HCT116 (cell line): ENCODE data around the gene DPH2. TPM values are rescaled to one million over a fixed set of nuclear protein-coding genes. Genes with fewer than 3 reads are reported as not detected.

Experiments used
- ATAC-seq: fragments of 200-7000 bp; cut with Tn5 transposase; 2 replicates; pipeline ENCODE4 v1.9.1; 2020; ENCODE audit warnings: mild to moderate bottlenecking, moderate library complexity
- BruUV-seq: library from RNA; stranded (reverse); fragments of 400-500 nt; replicated peaks from 2 replicates; lab custom pipeline; 2021; lab: Mats Ljungman, UMichigan
- CTCF ChIA-PET: fragments of 300-600 bp; sonication (Branson Sonifier 250); formaldehyde crosslinking; loops from one replicate; lab custom pipeline; 2021; ENCODE audit warnings: antibody characterized with exemption; lab: Charles Lee
- POLR2A ChIA-PET: fragments of 300-600, 350-600 bp; sonication (Branson Sonifier 250); formaldehyde crosslinking; loops from one replicate; lab custom pipeline; 2021; ENCODE audit warnings: antibody characterized with exemption; lab: Charles Lee
- RAD21 ChIA-PET, 2 experiments: fragments of 300-600 bp; sonication (Branson Sonifier 250); formaldehyde crosslinking; loops; one replicate each; lab custom pipeline; 2023; ENCODE audit warnings: low total read pairs in 2 of 2; ENCODE audit not compliant: uncharacterized antibody in 2 of 2, unreplicated experiment in 2 of 2, low non-redundant PET in 1 of 2; lab: Charles Lee
- DNase-seq: peaks from one replicate; pipeline ENCODE4 v3.0.0-alpha.2; 2010; ENCODE audit warnings: low read depth, low spot score
- H2AFZ ChIP-seq: fragments of 200-600 bp; shearing (Covaris generic), sonication (generic); 2 replicates; pipeline ENCODE4 v1.6.1; 2017; ENCODE audit warnings: low read depth, mixed run types, mixed read lengths, antibody characterized with exemption, low read length; ENCODE audit not compliant: poor library complexity, severe bottlenecking
- H3K27ac ChIP-seq: 2 replicates; pipeline ENCODE4 v1.5.1; 2012; ENCODE audit warnings: low read depth, low read length
- H3K27me3 ChIP-seq: fragments of 200-600 bp; sonication (generic); 2 replicates; pipeline ENCODE4 v1.6.1; 2016; ENCODE audit warnings: mixed run types, low read length, mixed read lengths; ENCODE audit not compliant: insufficient read depth
- H3K36me3 ChIP-seq, 2 experiments: fragments of 200-500 bp in 1 of 2; fragments of 200-600 bp in 1 of 2; sonication (Bioruptor generic) in 1 of 2; sonication (generic) in 1 of 2; 2 replicates each; pipeline versions ENCODE4 v1.5.1 to v1.6.1; 2014 to 2016; ENCODE audit warnings: low read length in 2 of 2, inconsistent platforms in 1 of 2, mixed read lengths in 1 of 2, mixed run types in 1 of 2; ENCODE audit not compliant: insufficient read depth in 2 of 2, control insufficient read depth in 1 of 2
- H3K4me1 ChIP-seq, 2 experiments: fragments of 200-600 bp in 1 of 2; sonication (generic) in 1 of 2; 2 replicates each; pipeline versions ENCODE4 v1.5.1 to v1.6.1; 2012 to 2017; ENCODE audit warnings: low read length in 2 of 2, inconsistent platforms in 1 of 2, mild to moderate bottlenecking in 1 of 2, mixed read lengths in 1 of 2, mixed run types in 1 of 2, moderate library complexity in 1 of 2; ENCODE audit not compliant: insufficient read depth in 2 of 2, control insufficient read depth in 1 of 2
- H3K4me2 ChIP-seq: fragments of 200-600 bp; sonication (generic); 2 replicates; pipeline ENCODE4 v1.6.1; 2017; ENCODE audit warnings: mixed run types, low read length, mixed read lengths
- H3K4me3 ChIP-seq, 2 experiments: fragments of 200-600 bp in 1 of 2; sonication (generic) in 1 of 2; replicated peaks in 1 of 2; 2 replicates each; pipeline ENCODE4 v1.5.1; 2011 to 2016; ENCODE audit warnings: low read length in 2 of 2, control low read depth in 1 of 2, low read depth in 1 of 2, mild to moderate bottlenecking in 1 of 2, mixed read lengths in 1 of 2, mixed run types in 1 of 2
- H3K79me2 ChIP-seq: fragments of 200-600 bp; sonication (generic); 2 replicates; pipeline ENCODE4 v1.6.1; 2017; ENCODE audit warnings: mild to moderate bottlenecking, mixed run types, low read length, moderate library complexity, mixed read lengths; ENCODE audit not compliant: insufficient read depth
- H3K9ac ChIP-seq: fragments of 200-600 bp; sonication (generic); 2 replicates; pipeline ENCODE4 v1.6.1; 2016; ENCODE audit warnings: low read length, mixed read lengths
- H3K9me2 ChIP-seq: fragments of 200-600 bp; sonication (generic), shearing (Covaris generic); 2 replicates; pipeline ENCODE4 v1.6.1; 2017; ENCODE audit warnings: mixed run types, mild to moderate bottlenecking, moderate library complexity; ENCODE audit not compliant: insufficient read depth
- H3K9me3 ChIP-seq, 2 experiments: fragments of 200-500 bp in 1 of 2; fragments of 200-600 bp in 1 of 2; sonication (Bioruptor generic) in 1 of 2; sonication (generic) in 1 of 2; 2 replicates each; pipeline ENCODE4 v1.6.1; 2014 to 2017; ENCODE audit warnings: low read length in 2 of 2, mixed read lengths in 2 of 2, inconsistent platforms in 1 of 2, low read depth in 1 of 2, mild to moderate bottlenecking in 1 of 2, mixed run types in 1 of 2, moderate library complexity in 1 of 2; ENCODE audit not compliant: control insufficient read depth in 1 of 2, insufficient read depth in 1 of 2
- H4K20me1 ChIP-seq: fragments of 200-600 bp; sonication (generic), shearing (Covaris generic); 2 replicates; pipeline ENCODE4 v1.6.1; 2017; ENCODE audit warnings: mixed run types, mild to moderate bottlenecking, moderate library complexity; ENCODE audit not compliant: insufficient read depth
- CBX3 ChIP-seq: IDR thresholded peaks from 2 replicates; pipeline ENCODE4 v1.6.1; 2012; ENCODE audit warnings: low read depth
- CEBPB ChIP-seq: IDR thresholded peaks from 2 replicates; pipeline ENCODE4 v1.6.1; 2012; ENCODE audit warnings: low read depth
- ELF1 ChIP-seq: IDR thresholded peaks from 2 replicates; pipeline ENCODE4 v1.6.1; 2012; ENCODE audit warnings: low read depth, borderline replicate concordance
- EZH2 ChIP-seq: fragments of 200-600 bp; sonication (generic); IDR thresholded peaks from 2 replicates; pipeline ENCODE4 v1.6.1; 2017; ENCODE audit warnings: antibody characterized with exemption, mixed run types
- JUND ChIP-seq: IDR thresholded peaks from 2 replicates; pipeline ENCODE4 v1.6.1; 2012
- POLR2A ChIP-seq: IDR thresholded peaks from 2 replicates; pipeline ENCODE4 v1.7.0; 2011; ENCODE audit warnings: borderline replicate concordance; ENCODE audit not compliant: insufficient read depth, insufficient read length; ENCODE audit errors: extremely low read depth
- SP1 ChIP-seq: IDR thresholded peaks from 2 replicates; pipeline ENCODE4 v1.6.1; 2012; ENCODE audit warnings: low read depth
- SRF ChIP-seq: IDR thresholded peaks from 2 replicates; pipeline ENCODE4 v1.6.1; 2012; ENCODE audit warnings: low read depth
- TCF7L2 ChIP-seq: IDR thresholded peaks from 2 replicates; pipeline ENCODE4 v1.7.0; 2011; ENCODE audit warnings: borderline replicate concordance, inconsistent platforms; ENCODE audit not compliant: insufficient read depth, insufficient read length; ENCODE audit errors: extremely low read depth
- ZNF274 ChIP-seq: fragments of 200-500 bp; sonication (Bioruptor generic); IDR thresholded peaks from 2 replicates; pipeline ENCODE4 v1.6.1; 2014; ENCODE audit warnings: mild to moderate bottlenecking, low read depth, low read length, inconsistent platforms
- intact Hi-C: fragments of 100-400 bp; cut with micrococcal nuclease; formaldehyde crosslinking; loops from 2 replicates; pipeline ENCODE4 v1.10.0; 2022
- total RNA-seq: library from RNA; stranded (reverse); gene quantifications from one replicate; pipeline ENCODE4 v1.2.1, GENCODE V29; 2021; ENCODE audit not compliant: unreplicated experiment
- TF ChIP-seq, protein P1 (sequence below): IDR thresholded peaks from 2 replicates; pipeline ENCODE4 v1.6.1; 2012

The DPH2 gene
- total RNA-seq, 1 experiment from 2014 or later = 53.2 TPM

GRCh38 chr1:43992232-43992995 lies 22.6 kb downstream of the DPH2 start:
- no peaks in the 10 kb centered on the region for H3K9me2 ChIP-seq
- no peaks in the 10 kb centered on the region for H3K79me2 ChIP-seq
- peak overlapping the region; percentile 82 for H3K27ac ChIP-seq
- no peak overlapping the region for H2AFZ ChIP-seq
- no TSS peak for BruUV-seq
- H3K27me3 ChIP-seq = no peaks in the 10 kb centered on the region
- CTCF ChIA-PET = interaction anchor here (1.4 to 3.3 kb wide), 3 partner anchors 12 to 56 kb away, joined by 4 to 13 read pairs (median 6); no protein-coding TSS in a partner anchor
- H4K20me1 ChIP-seq = no peaks in the 10 kb centered on the region
- H3K4me3 ChIP-seq = peak overlapping the region; percentile 63 to 72
- DNase-seq = no peak
- TF ChIP-seq SP1 (no peak), CEBPB (no peak), ELF1 (no peak), TCF7L2 (no peak), POLR2A (no peak), EZH2 (no peak)
- peaks cover 0 to 5% of the 10 kb centered on the region in 2 experiments; a peak in 2 of 4 replicates for H3K36me3 ChIP-seq
- peak overlapping the region; percentile 91 for H3K4me2 ChIP-seq
- ATAC-seq = no peak
- intact Hi-C loops = no loop called here
- RAD21 ChIA-PET = interaction anchor here in 1 of 2 experiments (0.5 to 1.6 kb wide), 3 partner anchors 23 to 229 kb away, joined by 3 to 5 read pairs (median 3); partner anchors contain the start of gene DPH2
- peak overlapping the region; percentile 80 for H3K9ac ChIP-seq
- H3K9me3 ChIP-seq = no peaks in the 10 kb centered on the region
- H3K4me1 ChIP-seq = peaks cover 10 to 39% of the 10 kb centered on the region in 2 experiments
- POLR2A ChIA-PET = interaction anchor here (1.0 to 1.2 kb wide), 3 partner anchors 229 to 342 kb away, joined by 3 read pairs; partner anchors contain the start of gene KDM4A

GRCh38 chr1:43993206-43993914 lies 23.6 kb downstream of the DPH2 start:
- no TSS peak for BruUV-seq
- no peak for DNase-seq
- ChIA-PET CTCF (interaction anchor here (0.9 to 3.3 kb wide), 3 partner anchors 11 to 55 kb away, joined by 3 to 13 read pairs (median 6); no protein-coding TSS in a partner anchor), POLR2A (interaction anchor here (1.0 kb wide), 1 partner anchor 230 kb away, joined by 3 read pairs; no protein-coding TSS in a partner anchor), RAD21 (interaction anchor here in 1 of 2 experiments (1.6 kb wide), 1 partner anchor 230 kb away, joined by 5 read pairs; no protein-coding TSS in a partner anchor)
- Histone ChIP-seq H3K27me3 (no peaks in the 10 kb centered on the region), H3K4me2 (no peak overlapping the region), H3K36me3 (no peaks in the 10 kb centered on the region), H3K27ac (no peak overlapping the region), H3K4me1 (peaks cover 10 to 39% of the 10 kb centered on the region in 2 experiments), H3K9me2 (no peaks in the 10 kb centered on the region), H4K20me1 (no peaks in the 10 kb centered on the region), H3K79me2 (no peaks in the 10 kb centered on the region), H3K4me3 (no peak overlapping the region), H2AFZ (no peak overlapping the region), H3K9ac (no peak overlapping the region; the same call in 1 of the 2 replicates), H3K9me3 (no peaks in the 10 kb centered on the region)
- no peak for ATAC-seq
- no peak for TF ChIP-seq EZH2
- TF ChIP-seq JUND = no peak
- no peak for TF ChIP-seq CBX3
- no peak for TF ChIP-seq SRF
- TF ChIP-seq, protein P1, sequence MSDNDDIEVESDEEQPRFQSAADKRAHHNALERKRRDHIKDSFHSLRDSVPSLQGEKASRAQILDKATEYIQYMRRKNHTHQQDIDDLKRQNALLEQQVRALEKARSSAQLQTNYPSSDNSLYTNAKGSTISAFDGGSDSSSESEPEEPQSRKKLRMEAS = no peak
- no peak for TF ChIP-seq ZNF274
- intact Hi-C loops = no loop called here
